Stimulated activated CD8-positive, alpha-beta memory T cell treated with anti-CD3 and anti-CD28 coated beads, Interleukin-15, amount 100 ng/mL, for 4 hours (primary cell): ENCODE data around the gene ARHGEF10L.

Source experiments
- DNase-seq, 2 donors: peaks; one replicate each; pipeline ENCODE4 v3.0.0-alpha.2; 2020; ENCODE audit warnings: low read depth in 2 of 2

ARHGEF10L gene

GRCh38 chr1:17678011-17678410 is 138.5 kb downstream of the ARHGEF10L start:
- DNase-seq: no peak

DNA sequence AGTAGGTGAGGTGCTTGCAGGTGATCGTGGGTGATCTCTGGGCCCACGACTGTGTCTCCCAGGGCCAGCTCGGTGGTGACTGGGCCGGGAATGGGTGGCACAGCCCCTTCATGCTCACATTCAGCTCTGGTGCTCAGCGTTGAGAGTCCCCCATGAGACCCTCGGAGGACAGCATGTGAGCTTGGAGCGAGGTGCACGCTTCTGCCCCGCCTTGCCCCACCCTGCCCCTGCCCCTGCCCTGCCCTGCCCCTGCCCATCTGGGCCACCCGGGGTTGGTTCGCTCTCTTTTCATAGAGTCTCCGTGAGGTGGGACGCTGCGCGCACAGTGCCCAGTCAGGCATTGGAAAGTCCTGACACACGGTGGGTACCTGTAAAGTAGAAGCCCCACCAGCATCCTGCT is 140.4 kb downstream of the ARHGEF10L start:
- DNase-seq: no peak

DNA sequence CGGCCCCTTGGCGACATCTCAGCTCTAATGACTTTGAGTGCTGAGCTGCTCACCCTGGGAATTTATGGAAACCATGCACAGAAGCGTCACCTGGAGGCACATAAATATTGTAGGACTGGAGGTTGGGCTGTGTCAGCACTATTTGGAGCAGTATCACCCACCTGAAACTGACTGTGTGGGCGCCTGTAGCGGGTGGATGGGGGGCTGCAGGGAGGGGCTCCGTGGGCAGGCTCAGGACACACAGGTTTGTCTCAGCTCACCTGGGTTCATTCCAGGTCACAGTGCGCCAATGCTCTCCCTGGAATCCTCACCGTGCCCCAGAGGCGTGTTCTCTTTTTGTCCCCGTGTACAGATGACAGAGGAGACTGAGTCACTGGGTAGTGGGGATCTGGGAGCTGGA is 140.8 kb downstream of the ARHGEF10L start:
- DNase-seq: no peak

GRCh38 chr1:17682400-17682799 is 142.9 kb downstream of the ARHGEF10L start:
- DNase-seq: no peak

- DNase-seq: no peak
These were observed 144.1 kb downstream of the ARHGEF10L start for GRCh38 chr1:17683598-17683997.

DNA sequence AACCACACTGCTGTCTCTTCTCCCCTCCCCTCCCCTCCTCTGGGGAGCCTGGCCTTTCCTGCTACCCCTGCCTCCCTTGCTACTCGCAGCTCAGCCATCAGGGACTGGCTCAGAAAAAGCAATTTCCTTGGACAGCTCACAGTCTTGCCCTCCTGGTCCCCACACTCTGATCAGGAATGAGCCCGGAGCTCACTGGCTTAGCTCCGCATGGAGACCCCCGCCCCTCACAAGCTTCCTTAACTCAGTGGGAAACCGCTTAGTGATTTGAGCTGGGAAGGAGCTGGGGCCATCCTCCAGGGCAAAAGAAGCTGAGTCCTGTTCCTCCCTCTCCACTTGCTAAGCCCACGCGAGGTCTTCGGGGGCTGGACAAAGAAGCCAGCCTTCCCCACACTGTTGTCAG is 145.3 kb downstream of the ARHGEF10L start:
- DNase-seq: no peak

- DNase-seq: no peak
These were observed 146.8 kb downstream of the ARHGEF10L start for GRCh38 chr1:17686258-17686657.

DNA sequence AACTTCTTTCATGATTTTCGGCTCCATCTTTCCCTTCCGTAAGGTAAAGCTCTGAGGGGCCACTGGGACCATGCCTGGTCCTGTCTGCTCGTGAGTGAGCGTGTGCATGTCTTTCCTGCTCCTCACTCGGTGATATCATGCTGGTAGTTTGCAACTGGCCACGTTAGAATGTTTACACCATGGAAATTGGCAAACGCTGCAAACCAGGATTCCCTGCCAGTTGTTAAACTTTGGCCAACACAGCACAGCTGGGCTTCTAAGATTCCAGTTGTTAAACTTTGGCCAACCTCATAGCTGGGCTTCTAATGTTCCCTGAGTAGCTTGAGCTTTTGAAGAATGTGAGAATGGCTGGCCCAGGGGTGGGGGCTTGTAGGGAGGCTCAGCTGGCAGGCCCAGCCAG is 147.6 kb downstream of the ARHGEF10L start:
- no peak for DNase-seq

- no peak for DNase-seq
These were observed 148.8 kb downstream of the ARHGEF10L start for GRCh38 chr1:17688217-17688810.

DNA sequence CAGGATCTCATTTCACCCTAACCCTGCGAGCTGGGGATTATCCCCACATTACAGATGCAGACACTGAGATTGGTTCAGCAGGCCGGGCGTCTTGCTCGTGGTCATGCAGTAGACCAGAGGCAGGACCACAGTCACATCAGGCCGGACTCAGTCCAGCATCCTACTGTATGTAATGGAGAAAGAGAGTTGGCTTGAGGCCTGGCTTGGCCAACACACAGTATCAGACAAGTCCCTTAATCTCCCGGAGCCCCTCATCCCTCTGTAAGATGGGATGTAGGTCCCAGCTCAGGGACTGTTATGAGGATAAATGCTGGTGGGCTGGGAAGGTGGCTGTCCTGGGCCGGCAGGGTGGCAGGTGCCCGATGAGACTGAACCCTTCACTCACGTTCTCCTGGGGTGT is 149.5 kb downstream of the ARHGEF10L start:
- DNase-seq: no peak

DNA sequence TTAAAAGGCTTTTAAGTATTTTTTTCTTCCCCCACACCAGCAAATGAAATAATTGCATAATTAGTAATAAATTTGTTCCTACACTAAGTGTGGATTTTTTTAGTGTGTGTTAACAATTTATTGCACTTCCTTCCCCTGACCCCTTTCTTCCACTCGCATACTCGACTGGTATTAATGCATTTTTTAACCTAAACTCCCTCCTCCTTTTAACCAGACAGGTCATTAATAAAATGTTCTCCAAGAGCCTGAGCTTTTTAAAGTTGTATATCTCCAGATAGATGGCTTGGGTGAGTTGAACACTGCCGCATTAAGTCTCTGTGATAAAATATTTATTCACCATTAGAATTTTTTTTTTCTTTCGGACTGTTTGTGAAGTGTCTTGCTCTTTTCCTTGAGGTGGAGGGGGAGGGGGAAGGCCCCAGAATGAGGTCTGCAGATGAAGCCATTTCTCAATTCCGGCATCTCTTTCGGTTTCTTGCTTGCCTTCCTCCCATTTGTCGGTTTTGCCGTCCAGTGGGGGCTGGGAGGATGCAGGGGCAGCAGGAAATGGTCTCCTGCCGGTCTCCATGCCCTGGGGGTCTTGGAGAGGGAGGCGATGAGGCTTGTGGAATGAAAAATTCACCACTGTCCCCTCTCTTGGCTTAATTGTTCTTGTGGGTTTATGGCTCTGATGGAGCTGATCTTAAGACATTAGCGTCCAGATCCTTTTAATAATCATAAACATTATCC is 151.6 kb downstream of the ARHGEF10L start:
- no peak for DNase-seq

GRCh38 chr1:17692645-17693044 is 153.1 kb downstream of the ARHGEF10L start:
- no peak for DNase-seq

DNA sequence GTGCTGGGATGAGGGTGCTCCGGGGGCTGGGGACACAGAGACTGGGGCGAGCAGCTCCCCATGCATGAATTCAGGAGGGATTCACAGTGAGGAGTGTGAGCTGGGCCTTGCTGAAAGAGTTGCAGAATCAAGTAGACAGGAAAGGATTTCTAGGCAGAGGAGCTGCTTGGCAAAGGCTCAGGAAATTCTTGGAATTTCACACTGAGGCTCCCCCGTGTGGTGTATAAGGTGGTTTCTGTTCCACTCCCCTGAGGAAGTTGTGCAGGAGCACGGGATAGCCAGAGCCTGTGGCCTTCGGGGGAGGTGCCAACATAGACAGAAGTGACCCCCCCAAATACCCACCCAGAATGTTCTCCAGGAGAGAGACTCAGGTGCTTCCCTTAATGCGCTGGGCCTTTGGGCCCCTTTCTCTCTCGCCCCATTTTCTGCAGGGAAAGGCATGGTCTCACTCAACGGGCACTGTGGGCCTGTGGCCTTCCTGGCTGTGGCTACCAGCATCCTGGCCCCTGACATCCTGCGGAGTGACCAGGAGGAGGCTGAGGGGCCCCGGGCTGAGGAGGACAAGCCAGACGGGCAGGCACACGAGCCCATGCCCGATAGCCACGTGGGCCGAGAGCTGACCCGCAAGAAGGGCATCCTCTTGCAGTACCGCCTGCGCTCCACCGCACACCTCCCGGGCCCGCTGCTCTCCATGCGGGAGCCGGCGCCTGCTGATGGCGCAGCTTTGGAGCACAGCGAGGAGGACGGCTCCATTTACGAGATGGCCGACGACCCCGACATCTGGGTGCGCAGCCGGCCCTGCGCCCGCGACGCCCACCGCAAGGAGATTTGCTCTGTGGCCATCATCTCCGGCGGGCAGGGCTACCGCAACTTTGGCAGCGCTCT is 157.2 kb downstream of the ARHGEF10L start:
- DNase-seq: no peak

GRCh38 chr1:17697458-17697857 is 158.0 kb downstream of the ARHGEF10L start:
- no peak for DNase-seq

GRCh38 chr1:17699581-17699980 is 160.1 kb downstream of the ARHGEF10L start:
- no peak for DNase-seq

DNA sequence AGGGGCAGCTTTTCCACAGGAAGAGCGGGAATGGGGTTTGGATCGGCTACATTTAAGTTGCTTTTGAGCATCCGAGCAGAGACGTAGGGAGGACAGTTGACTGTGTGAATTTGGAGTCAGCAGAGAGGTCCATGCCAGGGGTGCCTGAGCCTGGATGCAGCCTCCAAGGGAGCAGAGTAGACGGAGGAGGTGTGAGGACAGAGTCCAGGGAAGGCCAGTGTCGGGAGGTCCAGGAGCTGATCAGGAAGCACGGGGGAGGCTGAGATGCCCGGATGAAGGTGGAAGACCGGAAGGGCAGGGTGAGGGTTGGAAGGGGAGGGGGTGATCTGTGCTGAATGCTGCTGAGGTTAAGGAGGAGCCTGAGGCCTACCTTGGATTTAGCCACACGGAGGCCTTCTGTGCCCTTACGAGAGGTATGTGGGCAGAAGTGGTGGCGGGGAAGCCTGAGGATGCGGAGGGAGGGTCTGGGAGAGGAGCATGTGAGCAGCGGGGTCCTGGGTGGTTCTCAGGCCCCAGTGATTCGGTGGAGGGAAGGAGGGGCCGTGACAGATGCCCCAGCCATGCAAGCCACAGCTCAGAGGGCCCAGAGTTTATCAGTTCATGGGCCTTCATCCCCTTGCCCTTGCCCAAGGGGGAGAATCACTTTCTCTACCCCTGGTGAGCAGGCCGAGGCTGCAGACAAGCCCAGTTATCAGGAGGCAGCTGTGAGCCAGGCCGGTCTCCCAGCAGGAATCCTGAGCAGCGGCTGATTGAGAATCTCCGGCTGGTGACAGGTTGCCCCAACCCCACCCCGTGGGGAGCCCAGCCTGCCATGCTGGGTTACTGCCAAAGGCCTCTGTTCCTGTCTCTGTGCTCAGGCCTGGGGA is 161.7 kb downstream of the ARHGEF10L start:
- DNase-seq: no peak

GRCh38 chr1:17704176-17704575 is 164.7 kb downstream of the ARHGEF10L start:
- no peak for DNase-seq

- DNase-seq: no peak
These were observed 166.9 kb downstream of the ARHGEF10L start for GRCh38 chr1:17706445-17706844.

DNA sequence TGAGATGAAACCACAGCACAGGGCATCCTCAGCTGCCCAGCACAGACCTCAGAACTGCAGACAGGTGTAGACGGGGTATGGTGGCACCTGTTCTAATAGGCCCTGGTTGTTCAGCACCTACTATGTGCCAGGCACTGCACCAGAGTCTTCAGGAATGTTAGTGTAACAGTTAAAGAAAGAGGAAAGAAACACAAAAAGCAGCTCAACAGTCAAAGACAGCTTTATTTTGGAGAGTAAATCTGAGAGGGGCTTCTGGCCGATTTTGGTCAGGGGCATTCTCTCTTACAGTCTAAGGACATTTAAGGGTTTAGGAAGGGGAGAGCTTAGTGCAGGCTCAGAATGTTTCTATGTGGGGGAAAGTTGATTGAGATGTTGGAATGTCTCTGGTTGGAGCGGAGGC is 170.5 kb downstream of the ARHGEF10L start:
- no peak for DNase-seq

GRCh38 chr1:17710889-17711576 is 171.5 kb downstream of the ARHGEF10L start:
- DNase-seq: no peak

GRCh38 chr1:17711577-17711910 is 172.0 kb downstream of the ARHGEF10L start:
- DNase-seq: no peak
